HEK293 (cell line): ENCODE data around the gene LIN7C.

Source experiments
- CTCF ChIA-PET: fragments of 350-600 bp; formaldehyde crosslinking; extraction: SDS; loops from one replicate; lab custom pipeline; 2021; ENCODE audit warnings: antibody characterized with exemption; lab: Yijun Ruan, JAX
- POLR2A ChIA-PET: fragments of 300-600 bp; formaldehyde crosslinking; extraction: SDS; loops from one replicate; lab custom pipeline; 2020; ENCODE audit warnings: antibody characterized with exemption, inconsistent platforms; lab: Yijun Ruan, JAX
- H3K27ac ChIP-seq: fragments of 200-500 bp; sonication (Bioruptor generic); 2 replicates; pipeline ENCODE4 v1.5.1; 2014; ENCODE audit warnings: low read depth, low read length, control low read depth, inconsistent platforms; ENCODE audit errors: extremely low read depth
- H3K36me3 ChIP-seq, 2 experiments: fragments of 200-500 bp in 1 of 2; sonication (Bioruptor generic) in 1 of 2; 1 replicate in 1 of 2; 2 replicates in 1 of 2; pipeline ENCODE4 v1.5.1; 2014 to 2017; ENCODE audit warnings: inconsistent platforms in 2 of 2, low read length in 2 of 2; ENCODE audit not compliant: control insufficient read depth in 2 of 2, insufficient read depth in 1 of 2
- H3K4me1 ChIP-seq: fragments of 200-500 bp; sonication (Bioruptor generic); 2 replicates; pipeline ENCODE4 v1.5.1; 2014; ENCODE audit warnings: mild to moderate bottlenecking, low read length, inconsistent platforms; ENCODE audit not compliant: control insufficient read depth, insufficient read depth
- H3K4me3 ChIP-seq: 2 replicates; pipeline ENCODE4 v1.5.1; 2011; ENCODE audit warnings: low read depth, mild to moderate bottlenecking, control low read depth, low read length, moderate library complexity
- H3K9me3 ChIP-seq: fragments of 200-500 bp; sonication (Bioruptor generic); 2 replicates; pipeline ENCODE4 v1.5.1; 2014; ENCODE audit warnings: low read depth, low read length, inconsistent platforms; ENCODE audit not compliant: control insufficient read depth, insufficient read depth
- GLI4 ChIP-seq: fragments of 450-650 bp; formaldehyde crosslinking; IDR thresholded peaks from 2 replicates; pipeline ENCODE4 v1.5.1; 2016; ENCODE audit warnings: missing biosample characterization, missing genetic modification characterization
- HIC1 ChIP-seq: fragments of 450-650 bp; formaldehyde crosslinking; IDR thresholded peaks from 2 replicates; pipeline ENCODE4 v1.5.1; 2016; ENCODE audit warnings: missing biosample characterization, missing genetic modification characterization
- MEIS1 ChIP-seq: sonication (generic); formaldehyde crosslinking; IDR thresholded peaks from 2 replicates; pipeline ENCODE4 v1.8.1; 2022; ENCODE audit warnings: missing genetic modification reagents, mild to moderate bottlenecking, borderline replicate concordance
- MZF1 ChIP-seq: fragments of 450-650 bp; formaldehyde crosslinking; IDR thresholded peaks from 2 replicates; pipeline ENCODE4 v1.5.1; 2017; ENCODE audit warnings: missing biosample characterization, missing genetic modification characterization, borderline replicate concordance
- PRDM4 ChIP-seq: fragments of 450-650 bp; formaldehyde crosslinking; IDR thresholded peaks from 2 replicates; pipeline ENCODE4 v1.5.1; 2017; ENCODE audit warnings: missing biosample characterization, missing genetic modification characterization
- PRDM6 ChIP-seq: fragments of 450-650 bp; formaldehyde crosslinking; IDR thresholded peaks from 2 replicates; pipeline ENCODE4 v1.5.1; 2017; ENCODE audit warnings: missing biosample characterization, missing genetic modification characterization
- SCRT1 ChIP-seq: fragments of 450-650 bp; formaldehyde crosslinking; IDR thresholded peaks from 2 replicates; pipeline ENCODE4 v1.5.1; 2016; ENCODE audit warnings: missing biosample characterization, missing genetic modification characterization, borderline replicate concordance
- WT1 ChIP-seq: fragments of 450-650 bp; formaldehyde crosslinking; IDR thresholded peaks from 2 replicates; pipeline ENCODE4 v1.5.1; 2016; ENCODE audit warnings: missing biosample characterization, missing genetic modification characterization
- ZBTB8A ChIP-seq: fragments of 450-650 bp; formaldehyde crosslinking; IDR thresholded peaks from 2 replicates; pipeline ENCODE4 v1.5.1; 2016; ENCODE audit warnings: missing biosample characterization, missing genetic modification characterization
- ZFP41 ChIP-seq: fragments of 450-650 bp; formaldehyde crosslinking; IDR thresholded peaks from 2 replicates; pipeline ENCODE4 v1.5.1; 2016; ENCODE audit warnings: missing biosample characterization, missing genetic modification characterization, borderline replicate concordance
- ZFP69B ChIP-seq: fragments of 450-650 bp; formaldehyde crosslinking; IDR thresholded peaks from 2 replicates; pipeline ENCODE4 v1.5.1; 2016; ENCODE audit warnings: missing biosample characterization, missing genetic modification characterization
- ZNF10 ChIP-seq: fragments of 450-650 bp; formaldehyde crosslinking; IDR thresholded peaks from 2 replicates; pipeline ENCODE4 v1.5.1; 2017; ENCODE audit warnings: missing biosample characterization, missing genetic modification characterization
- ZNF112 ChIP-seq: fragments of 450-650 bp; formaldehyde crosslinking; IDR thresholded peaks from 2 replicates; pipeline ENCODE4 v1.5.0; 2017; ENCODE audit warnings: missing biosample characterization, missing genetic modification characterization
- ZNF132 ChIP-seq: fragments of 450-650 bp; formaldehyde crosslinking; IDR thresholded peaks from 2 replicates; pipeline ENCODE4 v1.5.1; 2017; ENCODE audit warnings: missing biosample characterization, missing genetic modification characterization, borderline replicate concordance
- ZNF133 ChIP-seq: fragments of 450-650 bp; formaldehyde crosslinking; IDR thresholded peaks from 2 replicates; pipeline ENCODE4 v1.5.1; 2016; ENCODE audit warnings: missing biosample characterization, missing genetic modification characterization
- ZNF138 ChIP-seq: fragments of 450-650 bp; formaldehyde crosslinking; IDR thresholded peaks from 2 replicates; pipeline ENCODE4 v1.5.1; 2016; ENCODE audit warnings: missing biosample characterization, missing genetic modification characterization, borderline replicate concordance
- ZNF184 ChIP-seq: fragments of 450-650 bp; IDR thresholded peaks from 2 replicates; pipeline ENCODE4 v1.5.1; 2018; ENCODE audit warnings: missing biosample characterization, mild to moderate bottlenecking, missing genetic modification characterization
- ZNF214 ChIP-seq: fragments of 450-650 bp; formaldehyde crosslinking; IDR thresholded peaks from 2 replicates; pipeline ENCODE4 v1.5.1; 2017; ENCODE audit warnings: missing biosample characterization, mild to moderate bottlenecking, missing genetic modification characterization, borderline replicate concordance
- ZNF24 ChIP-seq: fragments of 450-650 bp; formaldehyde crosslinking; IDR thresholded peaks from 2 replicates; pipeline ENCODE4 v1.5.1; 2016; ENCODE audit warnings: missing biosample characterization, missing genetic modification characterization
- ZNF302 ChIP-seq: fragments of 450-650 bp; formaldehyde crosslinking; IDR thresholded peaks from 2 replicates; pipeline ENCODE4 v1.5.1; 2016; ENCODE audit warnings: missing biosample characterization, missing genetic modification characterization, low read depth
- ZNF311 ChIP-seq: fragments of 450-650 bp; formaldehyde crosslinking; IDR thresholded peaks from 2 replicates; pipeline ENCODE4 v1.5.1; 2017; ENCODE audit warnings: missing biosample characterization, missing genetic modification characterization, borderline replicate concordance
- ZNF391 ChIP-seq: fragments of 450-650 bp; formaldehyde crosslinking; IDR thresholded peaks from 2 replicates; pipeline ENCODE4 v1.5.1; 2016; ENCODE audit warnings: low read depth, missing biosample characterization, missing genetic modification characterization, borderline replicate concordance
- ZNF423 ChIP-seq: fragments of 450-650 bp; formaldehyde crosslinking; IDR thresholded peaks from 2 replicates; pipeline ENCODE4 v1.5.1; 2016; ENCODE audit warnings: missing biosample characterization, missing genetic modification characterization
- ZNF501 ChIP-seq: fragments of 450-650 bp; formaldehyde crosslinking; IDR thresholded peaks from 2 replicates; pipeline ENCODE4 v1.5.1; 2016; ENCODE audit warnings: missing biosample characterization, missing genetic modification characterization
- ZNF529 ChIP-seq: fragments of 450-650 bp; formaldehyde crosslinking; IDR thresholded peaks from 2 replicates; pipeline ENCODE4 v1.5.1; 2017; ENCODE audit warnings: missing genetic modification characterization, missing biosample characterization; ENCODE audit not compliant: insufficient replicate concordance
- ZNF596 ChIP-seq: fragments of 450-650 bp; IDR thresholded peaks from 2 replicates; pipeline ENCODE4 v1.5.0; 2018; ENCODE audit warnings: missing biosample characterization, mild to moderate bottlenecking, missing genetic modification characterization, moderate library complexity
- ZNF707 ChIP-seq: fragments of 450-650 bp; formaldehyde crosslinking; IDR thresholded peaks from 2 replicates; pipeline ENCODE4 v1.5.1; 2016; ENCODE audit warnings: missing biosample characterization, missing genetic modification characterization
- ZSCAN18 ChIP-seq: fragments of 450-650 bp; formaldehyde crosslinking; IDR thresholded peaks from 2 replicates; pipeline ENCODE4 v1.5.1; 2016; ENCODE audit warnings: missing biosample characterization, missing genetic modification characterization

Gene LIN7C

GRCh38 chr11:27496461-27496860 is 10.1 kb downstream of the LIN7C start (continued):
- TF ChIP-seq ZSCAN18 = no peak
- TF ChIP-seq ZNF10 (tag by site-specific recombination) = no peak
- TF ChIP-seq ZNF138 (tag by site-specific recombination) = no peak
- TF ChIP-seq ZBTB8A (tag by site-specific recombination) = no peak
- no peak for TF ChIP-seq ZFP41

GRCh38 chr11:27495710-27496300 is 10.8 kb downstream of the LIN7C start:
- no peaks in the 10 kb centered on the region for H3K4me1 ChIP-seq
- ChIA-PET POLR2A (interaction anchor here (0.6 to 0.7 kb wide), 3 partner anchors 8 to 32 kb away, joined by 4 read pairs; partner anchors contain the start of gene LGR4), CTCF (interaction anchor here (0.5 to 6.1 kb wide), 13 partner anchors 10 to 490 kb away, joined by 3 to 92 read pairs (median 4); partner anchors contain the start of gene LGR4)
- H3K27ac ChIP-seq = no peak overlapping the region
- H3K36me3 ChIP-seq = peaks cover 13 to 76% of the 10 kb centered on the region in 2 experiments
- no peaks in the 10 kb centered on the region for H3K9me3 ChIP-seq
- no peak overlapping the region for H3K4me3 ChIP-seq
- TF ChIP-seq ZNF112 (tag by site-specific recombination) (no peak), ZNF184 (no peak), MEIS1 (no peak), MZF1 (tag by site-specific recombination) (no peak), ZNF529 (tag by site-specific recombination) (no peak), ZNF302 (no peak), ZBTB8A (tag by site-specific recombination) (no peak), ZNF132 (no peak), ZNF214 (tag by site-specific recombination) (no peak)

GRCh38 chr11:27489092-27489491 is 17.5 kb downstream of the LIN7C start:
- H3K4me1 ChIP-seq = no peaks in the 10 kb centered on the region
- no peak overlapping the region for H3K4me3 ChIP-seq
- no peaks in the 10 kb centered on the region for H3K9me3 ChIP-seq
- POLR2A ChIA-PET = no interaction called here
- H3K36me3 ChIP-seq = peaks cover 0 to 42% of the 10 kb centered on the region in 2 experiments
- H3K27ac ChIP-seq = no peak overlapping the region
- CTCF ChIA-PET = interaction anchor here (6.4 kb wide), 2 partner anchors 9 to 304 kb away, joined by 92 to 134 read pairs; no protein-coding TSS in a partner anchor
- no peak for TF ChIP-seq ZNF707
- no peak for TF ChIP-seq PRDM6 (tag by site-specific recombination)
- TF ChIP-seq ZFP69B = no peak
- no peak for TF ChIP-seq HIC1 (tag by site-specific recombination)
- no peak for TF ChIP-seq ZNF311
- TF ChIP-seq ZNF501 = no peak
- no peak for TF ChIP-seq GLI4 (tag by site-specific recombination)
- no peak for TF ChIP-seq PRDM4
- no peak for TF ChIP-seq ZNF423
- TF ChIP-seq WT1 = no peak
- TF ChIP-seq ZNF391 (tag by site-specific recombination) = no peak
- no peak for TF ChIP-seq ZNF596 (tag by site-specific recombination)
- TF ChIP-seq ZNF133 (tag by site-specific recombination) = no peak
- no peak for TF ChIP-seq SCRT1 (tag by site-specific recombination)
- no peak for TF ChIP-seq ZNF24
